Measurements from ENCODE around the gene MDH2.

DNA sequence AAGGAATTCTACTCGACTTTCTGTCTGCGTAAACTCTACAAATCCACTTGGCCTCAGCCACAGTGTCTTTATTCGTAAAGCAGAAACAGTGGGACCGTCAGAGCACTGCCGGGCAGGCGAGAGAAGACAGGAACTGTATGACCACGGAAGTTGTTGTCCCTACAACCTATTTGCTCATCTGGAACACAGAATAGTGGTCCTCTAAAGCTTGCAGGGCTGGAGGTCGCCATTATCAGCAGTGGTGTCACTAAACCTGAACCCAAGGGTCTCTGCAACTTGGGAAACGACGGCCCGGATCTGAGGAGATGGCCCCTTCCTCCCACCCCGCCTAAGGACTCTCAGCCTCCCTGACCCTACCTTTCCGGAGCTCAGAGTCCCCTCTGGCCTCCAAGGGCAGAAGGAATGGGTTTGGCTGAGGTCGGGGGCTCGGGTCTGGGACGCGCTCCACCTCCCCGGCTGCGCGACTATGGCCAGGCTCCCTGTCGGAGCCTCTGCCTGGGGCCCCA is 548 bp upstream of the MDH2 start:
- TF ChIP-seq CTCF (IDR thresholded peaks at IDR 0.05; ENCODE audit: poor library complexity) (no peak), EZH2phosphoT487 (IDR thresholded peaks at IDR 0.05; ENCODE audit: low read depth, severe bottlenecking, unreplicated experiment) (no peak)

All from hepatocyte (in vitro differentiated cells).